Measurements from ENCODE around the gene GPX4. TPM values are rescaled to one million over a fixed set of nuclear protein-coding genes. Genes with fewer than 3 reads are reported as not detected.

Gene GPX4
- total and polyA plus RNA-seq, 2 of the 13 experiments (the other 11 are each of a cell fraction or from before 2014, with no cell fraction given): 535 to 613 TPM

GRCh38 chr19:1093811-1094553 is 9.8 kb upstream of the GPX4 start (continued):
- TF ChIP-seq ZFP36 (IDR thresholded peaks at IDR 0.05; ENCODE audit: borderline replicate concordance, low read depth, low read length, partially characterized antibody): no peak
- TF ChIP-seq ZNF180 (CRISPR knock-in tag; IDR thresholded peaks at IDR 0.05; ENCODE audit: borderline replicate concordance, low read depth): no peak
- TF ChIP-seq HOXD1 (CRISPR knock-in tag; IDR thresholded peaks at IDR 0.05): no peak
- no peak for TF ChIP-seq FOXA1 (IDR thresholded peaks at IDR 0.05)
- no peak for TF ChIP-seq FOXA1 (CRISPR knock-in tag; IDR thresholded peaks at IDR 0.05)
- no peak for TF ChIP-seq RFX1 (IDR thresholded peaks at IDR 0.05)
- no peak for TF ChIP-seq NCOA1 (CRISPR knock-in tag; IDR thresholded peaks at IDR 0.05)
- no peak for TF ChIP-seq JUNB (CRISPR knock-in tag; IDR thresholded peaks at IDR 0.05; ENCODE audit: borderline replicate concordance)
- TF ChIP-seq DZIP1 (CRISPR knock-in tag; IDR thresholded peaks at IDR 0.05): no peak
- TF ChIP-seq ZBTB10 (CRISPR knock-in tag; IDR thresholded peaks at IDR 0.05; ENCODE audit: borderline replicate concordance): no peak
- TF ChIP-seq ZNF468 (CRISPR knock-in tag; IDR thresholded peaks at IDR 0.05): no peak
- TF ChIP-seq ARID4A (CRISPR knock-in tag; IDR thresholded peaks at IDR 0.05; ENCODE audit: borderline replicate concordance): peak; percentile 35
- TF ChIP-seq YY1 (IDR thresholded peaks at IDR 0.05; ENCODE audit: insufficient read depth, insufficient replicate concordance, low read depth, low read length): no peak
- no peak for TF ChIP-seq ZNF513 (CRISPR knock-in tag; conservative IDR thresholded peaks at IDR 0.05)
- TF ChIP-seq ZSCAN29 (CRISPR knock-in tag; conservative IDR thresholded peaks at IDR 0.05): no peak
- no peak for TF ChIP-seq SRSF9 (IDR thresholded peaks at IDR 0.05; ENCODE audit: borderline replicate concordance, insufficient read depth, low read depth, low read length, poor library complexity, severe bottlenecking)
- TF ChIP-seq SMC3 (IDR thresholded peaks at IDR 0.05; ENCODE audit: low read length): no peak
- no peak for TF ChIP-seq CC2D1A (CRISPR knock-in tag; IDR thresholded peaks at IDR 0.05)
